CD4-positive, alpha-beta T cell treated with Interleukin-2 at 100 ng/mL for 4 hours (primary cell): Measurements from ENCODE around the gene CFL1.

ENCODE experiments used
- DNase-seq: peaks from one replicate; pipeline ENCODE4 v3.0.0-alpha.2; 2020; ENCODE audit warnings: low spot score

Gene CFL1

GRCh38 chr11:65869643-65870306 is 11.8 kb upstream of the CFL1 start:
- DNase-seq, result no peak

- no peak for DNase-seq
Observed at GRCh38 chr11:65868907-65869306, 10.9 kb upstream of the CFL1 start.

- DNase-seq, result peak; percentile 30
Observed at GRCh38 chr11:65868076-65868667, 10.2 kb upstream of the CFL1 start.

GRCh38 chr11:65867284-65868071 is 9.5 kb upstream of the CFL1 start:
- DNase-seq, result no peak

GRCh38 chr11:65866509-65867283 is 8.7 kb upstream of the CFL1 start:
- DNase-seq, result no peak

GRCh38 chr11:65865550-65866172 is 7.7 kb upstream of the CFL1 start:
- no peak for DNase-seq

- no peak for DNase-seq
Observed at GRCh38 chr11:65864706-65865471, 6.9 kb upstream of the CFL1 start.

- DNase-seq, result no peak
Observed at GRCh38 chr11:65863889-65864705, 6.1 kb upstream of the CFL1 start.

GRCh38 chr11:65862941-65863888 is 5.2 kb upstream of the CFL1 start:
- no peak for DNase-seq

GRCh38 chr11:65862191-65862735 is 4.3 kb upstream of the CFL1 start:
- no peak for DNase-seq

GRCh38 chr11:65861533-65862183 is 3.7 kb upstream of the CFL1 start:
- no peak for DNase-seq

- no peak for DNase-seq
Observed at GRCh38 chr11:65861165-65861505, 3.2 kb upstream of the CFL1 start.

- peak; percentile 97 for DNase-seq
Observed at GRCh38 chr11:65860278-65861164, 2.5 kb upstream of the CFL1 start, which contains the start of gene MUS81. TSS of gene MUS81 (plus strand) at chr11:65860433. CDS start at chr11:65860754, 321 bp downstream.

GRCh38 chr11:65859812-65860277 is 1.9 kb upstream of the CFL1 start:
- DNase-seq, result no peak

GRCh38 chr11:65859095-65859811 is 1.3 kb upstream of the CFL1 start:
- peak; percentile 97 for DNase-seq

- DNase-seq, result no peak
Observed at GRCh38 chr11:65858681-65859087, 704 bp upstream of the CFL1 start.

- peak; percentile 61 for DNase-seq
Observed at GRCh38 chr11:65857500-65857852, 504 bp downstream of the CFL1 start.
